Measurements from ENCODE around the gene C1QL3.

The C1QL3 gene

GRCh38 chr10:16559236-16559773, 37.6 kb upstream of the C1QL3 start:
- H3K27ac ChIP-seq: no peak overlapping the region
- in situ Hi-C loops (cut with HindIII; ENCODE audit: low pct_ligation_motif_present, low sequenced_read_pairs): no loop called here
- no peaks in the 10 kb centered on the region for H3K36me3 ChIP-seq (replicated peaks)
- no peak for TF ChIP-seq CTCF (IDR thresholded peaks at IDR 0.05; ENCODE audit: low read depth, low read length, missing control alignments)
- no peak for DNase-seq
- H3K4me3 ChIP-seq (ENCODE audit: low read depth, low read length): no peak overlapping the region
- no peaks in the 10 kb centered on the region for H3K27me3 ChIP-seq (replicated peaks)

GRCh38 chr10:16547973-16548372, 26.3 kb upstream of the C1QL3 start:
- H3K4me3 ChIP-seq (ENCODE audit: low read depth, low read length): no peak overlapping the region
- in situ Hi-C loops (cut with HindIII; ENCODE audit: low pct_ligation_motif_present, low sequenced_read_pairs): no loop called here
- H3K27me3 ChIP-seq (replicated peaks): no peaks in the 10 kb centered on the region
- DNase-seq: no peak
- H3K27ac ChIP-seq: no peak overlapping the region
- TF ChIP-seq CTCF (IDR thresholded peaks at IDR 0.05; ENCODE audit: low read depth, low read length, missing control alignments): no peak
- no peaks in the 10 kb centered on the region for H3K36me3 ChIP-seq (replicated peaks)

GRCh38 chr10:16545116-16545736, 23.5 kb upstream of the C1QL3 start:
- Histone ChIP-seq H3K27me3 (replicated peaks) (no peaks in the 10 kb centered on the region), H3K4me3 (ENCODE audit: low read depth, low read length) (no peak overlapping the region), H3K27ac (no peak overlapping the region), H3K36me3 (replicated peaks) (no peaks in the 10 kb centered on the region)
- peak; percentile 79 for TF ChIP-seq CTCF (IDR thresholded peaks at IDR 0.05; ENCODE audit: low read depth, low read length, missing control alignments)
- DNase-seq: peak; percentile 24
- in situ Hi-C loops (cut with HindIII; ENCODE audit: low pct_ligation_motif_present, low sequenced_read_pairs): no loop called here

DNA sequence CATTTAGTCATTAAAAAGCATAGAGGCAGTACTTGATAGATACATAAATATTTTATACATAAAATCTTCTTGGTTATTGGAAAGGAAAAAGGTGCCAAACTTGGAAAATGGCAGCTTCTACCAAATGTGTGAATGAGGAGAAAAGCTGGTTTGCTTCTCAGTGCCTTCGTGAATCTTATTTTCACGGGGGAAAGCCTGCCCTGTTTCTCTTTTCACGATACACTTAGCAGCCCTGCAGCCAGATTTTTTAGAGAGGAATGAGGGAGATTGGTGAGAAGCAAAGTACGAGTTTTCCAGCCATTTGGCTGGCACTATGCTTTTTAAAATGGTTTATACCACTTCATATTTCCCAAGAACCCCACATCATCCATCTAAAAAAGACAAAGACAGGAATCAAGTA, 22.9 kb upstream of the C1QL3 start:
- no peak for DNase-seq
- no peak for TF ChIP-seq CTCF (IDR thresholded peaks at IDR 0.05; ENCODE audit: low read depth, low read length, missing control alignments)
- no peaks in the 10 kb centered on the region for H3K27me3 ChIP-seq (replicated peaks)
- no peaks in the 10 kb centered on the region for H3K36me3 ChIP-seq (replicated peaks)
- H3K27ac ChIP-seq: no peak overlapping the region
- in situ Hi-C loops (cut with HindIII; ENCODE audit: low pct_ligation_motif_present, low sequenced_read_pairs): no loop called here
- H3K4me3 ChIP-seq (ENCODE audit: low read depth, low read length): no peak overlapping the region

GRCh38 chr10:16544099-16544498, 22.4 kb upstream of the C1QL3 start:
- in situ Hi-C loops (cut with HindIII; ENCODE audit: low pct_ligation_motif_present, low sequenced_read_pairs): no loop called here
- Histone ChIP-seq H3K27ac (no peak overlapping the region), H3K4me3 (ENCODE audit: low read depth, low read length) (no peak overlapping the region), H3K36me3 (replicated peaks) (no peaks in the 10 kb centered on the region), H3K27me3 (replicated peaks) (no peaks in the 10 kb centered on the region)
- DNase-seq: no peak
- no peak for TF ChIP-seq CTCF (IDR thresholded peaks at IDR 0.05; ENCODE audit: low read depth, low read length, missing control alignments)

DNA sequence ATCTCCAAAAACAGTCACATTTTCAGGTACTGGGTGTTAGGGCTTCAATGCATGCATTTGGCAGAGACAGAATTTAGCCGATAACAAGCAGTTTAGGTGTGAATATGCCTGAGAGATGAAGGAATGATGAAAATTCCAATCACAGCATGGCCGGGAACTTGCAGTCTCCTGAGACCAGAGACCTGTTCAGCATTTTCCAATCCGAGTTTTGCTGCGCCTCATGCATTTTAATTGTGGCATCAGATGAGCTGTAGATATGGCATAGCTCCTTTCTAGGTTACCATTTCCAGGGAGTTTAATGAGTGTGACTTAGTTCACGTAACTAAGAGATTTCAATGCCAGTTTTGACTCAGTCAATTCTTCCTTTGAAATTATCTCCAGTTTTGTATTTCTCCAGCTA, 14.5 kb upstream of the C1QL3 start:
- no peak for DNase-seq
- Histone ChIP-seq H3K27me3 (replicated peaks) (no peaks in the 10 kb centered on the region), H3K36me3 (replicated peaks) (no peaks in the 10 kb centered on the region), H3K4me3 (ENCODE audit: low read depth, low read length) (no peak overlapping the region), H3K27ac (no peak overlapping the region)
- TF ChIP-seq CTCF (IDR thresholded peaks at IDR 0.05; ENCODE audit: low read depth, low read length, missing control alignments): no peak
- in situ Hi-C loops (cut with HindIII; ENCODE audit: low pct_ligation_motif_present, low sequenced_read_pairs): no loop called here
